CD4-positive, alpha-beta T cell treated with Interleukin-4 for 1 hour (primary cell): ENCODE data around the gene SOCS7.

Source experiments
- DNase-seq, 2 donors: peaks; one replicate each; pipeline ENCODE4 v3.0.0-alpha.2; 2020 to 2022

Gene SOCS7

GRCh38 chr17:38351412-38352222, at the start of gene SOCS7:
Gene SOCS7, plus strand, starts transcription at chr17:38351844. Its CDS starts 209 bp downstream, at chr17:38352053.
- peak; percentile 90 to 93 for DNase-seq

DNA sequence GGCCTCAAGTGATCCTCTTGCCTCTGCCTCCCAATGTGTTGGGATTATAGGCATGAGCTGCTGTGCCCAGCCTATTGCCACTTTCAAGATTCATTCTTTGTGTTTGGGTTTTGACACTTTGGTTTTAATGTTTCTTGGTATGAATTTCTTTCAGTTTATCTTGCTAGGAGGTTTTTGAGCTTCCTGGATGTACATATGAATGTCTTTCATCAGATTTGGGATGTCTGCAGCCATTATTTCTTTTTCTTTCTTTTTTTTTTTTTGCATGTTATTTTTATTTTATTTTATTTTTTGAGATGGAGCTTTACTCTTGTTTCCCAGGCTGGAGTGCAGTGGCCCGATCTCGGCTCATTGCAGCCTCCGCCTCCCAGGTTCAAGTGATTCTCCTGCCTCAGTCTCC, 36.1 kb upstream of the SOCS7 start:
- no peak for DNase-seq

DNA sequence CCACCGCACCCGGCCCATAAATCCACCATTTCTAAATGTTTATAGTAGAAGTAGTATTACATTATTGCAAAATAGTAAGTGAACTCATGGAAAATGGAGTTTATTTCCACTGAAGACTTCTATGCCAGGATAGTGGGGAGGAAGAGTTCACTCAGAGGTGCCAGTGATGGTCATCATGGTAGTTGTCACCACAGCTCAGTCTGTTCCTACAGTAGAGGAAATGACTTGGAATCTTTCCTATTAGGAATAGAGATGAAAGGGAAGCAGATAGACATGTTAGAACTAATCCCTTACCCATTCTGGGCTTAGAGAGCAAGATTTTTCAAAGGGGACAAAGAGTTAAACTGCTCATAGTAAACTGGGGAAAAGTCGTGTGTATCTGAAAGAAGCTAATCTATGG, 34.6 kb upstream of the SOCS7 start:
- DNase-seq = no peak

DNA sequence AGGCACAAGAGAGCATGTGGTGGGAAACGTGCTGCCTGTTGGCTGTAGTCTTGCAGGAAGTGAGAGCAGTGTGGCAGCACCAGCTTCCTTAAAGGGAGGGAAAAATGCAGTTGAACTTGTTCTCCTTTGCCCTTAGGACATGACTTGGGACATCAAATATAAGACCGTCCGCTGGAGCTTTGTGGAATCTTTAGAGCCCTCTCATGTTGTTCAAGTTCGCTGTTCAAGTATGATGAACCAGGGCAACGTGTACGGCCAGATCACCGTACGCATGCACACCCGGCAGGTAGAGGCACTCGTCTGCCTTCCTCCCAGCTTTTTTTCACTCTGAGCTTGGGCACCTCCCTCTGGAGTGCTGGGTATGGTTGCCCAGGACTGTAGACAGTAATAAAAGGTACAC, 31.2 kb upstream of the SOCS7 start:
- DNase-seq = no peak

- peak; percentile 54 to 62 for DNase-seq
Observed at GRCh38 chr17:38322156-38322779, 29.4 kb upstream of the SOCS7 start.

DNA sequence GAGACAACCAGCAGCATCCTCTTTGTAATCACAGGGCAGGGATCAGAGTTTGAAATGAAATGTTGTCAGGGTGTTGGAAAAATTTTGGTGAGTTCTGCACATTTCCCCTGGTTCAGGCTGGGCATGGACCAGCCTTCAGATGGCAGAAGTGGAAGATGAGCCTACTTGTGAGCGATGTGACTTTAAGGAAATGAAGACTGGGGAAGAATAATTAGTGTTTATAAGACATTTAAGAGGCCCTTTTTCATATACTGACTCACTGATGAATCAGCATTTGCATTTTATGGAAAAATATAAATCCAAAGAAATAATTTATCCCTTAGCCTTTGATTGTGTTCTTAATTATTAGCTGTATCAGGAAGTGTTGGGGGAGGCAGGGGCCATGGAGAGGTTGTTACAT, 28.7 kb upstream of the SOCS7 start:
- no peak for DNase-seq

- no peak for DNase-seq
Observed at GRCh38 chr17:38324141-38324697, 27.4 kb upstream of the SOCS7 start.

- DNase-seq = no peak
Observed at GRCh38 chr17:38324772-38325171, 26.9 kb upstream of the SOCS7 start.

- DNase-seq = no peak
Observed at GRCh38 chr17:38325221-38325851, 26.3 kb upstream of the SOCS7 start.

GRCh38 chr17:38326996-38327792, 24.4 kb upstream of the SOCS7 start:
- no peak for DNase-seq

DNA sequence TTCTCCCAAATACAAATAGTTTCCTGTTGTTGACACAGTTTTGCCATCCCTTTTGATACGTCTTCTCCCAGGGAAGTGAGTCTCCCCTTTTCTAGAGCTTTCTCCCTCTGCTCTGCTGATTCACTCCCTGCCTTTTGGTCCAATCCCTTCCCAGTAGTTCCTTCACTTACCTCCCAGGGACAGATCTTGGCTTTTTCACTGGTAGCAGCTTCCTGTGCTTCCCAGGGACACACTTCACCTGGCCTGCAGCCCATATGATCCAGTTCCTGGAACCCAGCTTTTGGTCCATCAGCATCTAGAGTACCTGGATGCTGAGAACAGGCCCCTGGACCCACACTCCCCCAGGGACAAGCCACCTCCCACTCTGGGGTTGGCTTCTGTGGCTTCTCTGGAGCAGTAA, 23.7 kb upstream of the SOCS7 start:
- no peak for DNase-seq

DNA sequence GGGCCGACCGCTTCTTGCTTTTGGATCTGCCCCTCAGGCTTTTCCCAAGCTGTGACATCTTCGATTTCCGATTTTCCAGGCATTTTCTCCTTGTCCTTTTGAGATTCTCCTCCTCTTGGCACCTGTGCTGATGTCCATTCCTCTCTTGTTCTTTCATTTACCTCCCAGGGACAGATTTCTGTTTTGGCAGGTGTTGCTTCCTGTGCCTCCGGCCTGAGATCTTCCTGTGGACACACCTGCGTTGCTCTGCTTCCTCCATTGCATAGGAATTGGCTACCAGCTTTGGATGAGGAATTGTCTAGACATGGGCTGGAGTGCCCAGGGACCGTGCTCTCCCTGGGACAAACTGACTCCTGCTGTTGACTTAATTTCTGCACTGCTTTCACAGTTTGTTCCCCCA, 23.0 kb upstream of the SOCS7 start:
- DNase-seq = no peak

DNA sequence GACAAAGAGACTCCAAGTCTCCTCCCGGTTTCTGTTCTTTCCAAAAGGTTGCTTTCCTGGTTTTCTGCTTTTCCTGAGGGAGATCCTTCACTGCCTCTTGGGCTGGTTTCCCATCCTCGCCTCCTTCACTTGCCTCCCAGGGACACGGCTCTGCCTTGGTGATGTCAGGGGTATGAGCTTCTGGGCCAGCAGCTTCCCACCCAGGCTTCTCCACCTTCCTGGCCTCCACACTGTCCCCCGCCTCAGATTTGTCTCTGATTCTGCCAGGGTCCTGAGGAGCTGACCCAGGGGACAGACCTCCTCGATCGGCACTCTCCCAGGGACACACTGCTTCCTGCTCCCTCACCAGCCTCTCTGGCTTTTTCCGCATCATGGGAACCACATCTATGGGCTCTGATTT, 22.4 kb upstream of the SOCS7 start:
- no peak for DNase-seq

DNA sequence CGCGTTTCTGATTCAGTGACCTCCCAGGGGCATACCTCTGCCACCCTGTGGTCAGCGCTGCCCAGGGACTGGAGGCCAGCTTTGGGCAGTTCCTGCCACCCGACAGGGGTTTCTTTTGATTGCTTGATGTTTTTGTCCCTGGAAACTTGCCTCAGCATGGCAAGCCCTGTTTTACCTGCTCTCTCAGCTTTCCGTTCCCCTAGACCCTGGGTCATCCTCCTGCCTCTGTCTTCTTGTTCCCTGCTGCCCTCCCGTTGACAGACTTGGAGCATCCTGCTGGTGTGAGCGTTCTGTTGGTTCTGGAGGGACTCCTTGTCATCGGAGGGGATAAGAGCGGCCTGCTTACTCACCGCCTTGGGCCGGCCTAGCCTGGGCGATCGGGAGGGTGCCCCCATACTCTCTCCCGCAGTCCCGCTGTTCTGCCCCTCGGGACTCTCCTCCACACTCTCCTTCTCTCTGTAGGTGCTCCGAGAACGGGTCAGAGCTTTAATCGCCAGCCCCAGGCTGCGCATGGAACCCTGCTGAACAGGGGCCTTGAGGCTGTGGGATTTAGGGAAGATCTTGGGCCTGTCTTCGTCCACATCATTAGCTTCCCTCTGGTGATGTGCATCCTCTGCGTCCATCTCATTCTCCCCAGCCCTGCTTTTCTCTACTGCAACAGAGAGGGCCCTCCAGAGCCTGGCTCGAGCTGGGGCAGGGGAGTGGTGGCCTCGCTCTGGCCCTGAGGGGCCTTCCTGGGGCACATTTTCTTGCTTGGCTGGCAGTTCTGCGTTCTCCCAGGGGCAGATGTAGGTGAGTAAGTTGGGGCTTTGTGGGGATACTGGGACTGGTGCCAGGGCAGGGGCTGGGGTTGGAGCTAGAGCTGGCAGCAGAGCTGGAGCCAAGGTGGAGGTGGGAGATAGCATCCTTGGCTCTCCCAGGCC, 21.6 kb upstream of the SOCS7 start:
- DNase-seq = no peak

DNA sequence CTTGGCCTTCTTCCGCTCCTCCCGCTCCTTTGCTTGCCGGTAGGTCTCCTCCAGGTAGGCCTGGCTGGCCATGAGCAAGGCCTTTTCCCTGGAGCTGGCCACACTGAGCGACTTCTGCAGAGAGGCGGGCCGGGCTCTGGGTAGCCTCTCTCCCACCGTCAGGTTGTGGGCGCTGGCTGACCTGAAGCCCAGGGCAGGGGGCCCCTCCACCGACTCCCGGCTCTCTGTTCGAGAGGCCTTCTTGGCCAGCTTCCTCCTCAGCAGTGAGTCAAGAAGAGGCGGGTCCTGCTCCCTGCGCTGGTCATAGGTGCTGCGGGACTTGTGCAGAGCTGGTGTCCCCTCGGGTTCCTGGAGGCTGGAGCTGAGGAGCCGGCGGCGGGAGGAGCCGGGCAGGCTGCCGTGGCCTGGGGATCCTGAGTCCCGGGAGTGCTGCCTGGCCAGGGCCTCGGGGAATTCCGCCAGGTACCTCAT, 20.7 kb upstream of the SOCS7 start:
- DNase-seq = no peak

DNA sequence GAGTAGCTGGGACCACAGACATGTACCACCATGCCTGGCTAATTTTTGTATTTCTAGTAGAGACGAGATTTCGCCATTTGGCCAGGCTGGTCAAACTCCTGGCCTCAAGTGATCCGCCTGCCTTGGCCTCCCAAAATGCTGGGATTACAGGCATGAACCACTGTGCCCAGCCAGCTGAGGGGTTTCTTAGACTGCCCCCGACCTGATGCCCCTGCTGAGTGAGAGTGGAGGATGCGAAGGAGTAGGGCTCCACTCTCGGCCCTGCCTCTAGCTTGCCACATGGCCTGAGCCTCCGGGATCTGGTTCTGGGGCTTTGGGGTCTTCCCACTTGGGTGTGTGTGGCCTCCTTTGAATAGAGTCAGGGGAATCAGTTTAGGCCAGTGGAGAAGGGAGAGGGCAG, 18.9 kb upstream of the SOCS7 start:
- no peak for DNase-seq

DNA sequence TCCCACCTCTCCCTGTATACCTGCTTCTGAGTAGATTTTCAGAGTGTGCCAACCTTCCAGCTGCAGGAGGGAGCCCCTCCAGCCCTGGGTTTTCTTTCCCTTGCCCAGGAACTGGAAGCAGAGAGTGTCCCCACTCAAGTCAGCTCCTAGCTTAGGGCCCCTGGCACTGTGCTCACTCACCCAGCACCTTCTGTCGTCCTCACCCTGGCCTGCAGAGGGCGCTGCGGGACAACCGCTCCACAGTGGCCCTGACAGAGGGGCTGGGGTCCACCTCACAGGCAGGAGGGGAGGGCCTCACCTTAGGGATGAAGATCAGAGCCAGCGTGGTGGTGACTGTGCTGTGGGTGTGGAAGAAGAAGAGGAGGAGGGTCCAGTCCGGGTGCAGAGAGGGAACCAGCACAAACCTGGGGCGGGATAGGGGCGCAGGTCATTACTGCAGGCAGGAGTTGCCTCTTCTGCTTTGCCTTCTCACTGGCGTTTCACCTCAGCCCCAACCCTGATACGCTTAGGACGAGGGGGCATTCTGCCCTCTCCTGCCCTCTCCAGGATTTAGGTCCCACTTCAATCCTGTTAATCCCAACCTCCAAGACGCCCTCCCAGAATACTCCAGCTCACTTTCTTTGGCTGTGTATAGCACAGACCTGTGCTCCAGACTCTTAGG, 17.9 kb upstream of the SOCS7 start:
- no peak for DNase-seq

- no peak for DNase-seq
Observed at GRCh38 chr17:38334480-38335364, 16.9 kb upstream of the SOCS7 start.

- no peak for DNase-seq
Observed at GRCh38 chr17:38336838-38337237, 14.8 kb upstream of the SOCS7 start.

DNA sequence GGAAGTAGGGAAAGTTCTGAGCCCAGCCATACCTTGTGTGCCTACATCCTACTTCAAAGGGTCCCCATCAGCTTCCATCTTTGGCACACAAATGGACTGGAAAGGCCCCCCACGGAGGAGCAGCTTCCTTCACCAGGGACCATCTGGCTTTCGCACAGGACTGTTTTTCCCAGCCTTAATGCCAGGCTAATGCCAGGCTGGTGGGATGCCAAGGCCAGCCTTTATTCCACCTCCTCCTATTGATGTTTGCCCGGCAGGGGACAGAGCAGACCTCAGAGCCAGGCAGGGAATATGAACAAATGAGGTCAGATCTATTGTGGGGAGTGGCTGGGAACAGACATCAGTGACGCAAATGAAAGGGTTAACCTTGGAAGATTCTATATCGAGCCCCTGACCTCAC, 13.6 kb upstream of the SOCS7 start:
- no peak for DNase-seq
